GM23338 (cell line): ENCODE measurements around the gene SNAPC1.

Experiments used
- CTCF ChIP-seq, 2 experiments: fragments of 200-600 bp in 1 of 2; sonication (generic) in 1 of 2; conservative IDR thresholded peaks; 2 replicates each; pipeline versions ENCODE4 v1.5.1 to v1.6.1; 2016 to 2017; ENCODE audit warnings: antibody characterized with exemption in 2 of 2, low read depth in 2 of 2, mild to moderate bottlenecking in 2 of 2, moderate library complexity in 1 of 2
- EZH2 ChIP-seq: fragments of 200-600 bp; sonication (generic); IDR thresholded peaks from one replicate; pipeline ENCODE4 v1.8.0; 2017; ENCODE audit warnings: antibody characterized with exemption, mild to moderate bottlenecking, low read depth; ENCODE audit not compliant: unreplicated experiment
- NANOG ChIP-seq: IDR thresholded peaks from 2 replicates; pipeline ENCODE4 v1.6.1; 2016; ENCODE audit warnings: antibody characterized with exemption, borderline replicate concordance
- POLR2AphosphoS5 ChIP-seq: IDR thresholded peaks from 2 replicates; pipeline ENCODE4 v1.6.1; 2016; ENCODE audit warnings: antibody characterized with exemption, low read depth

- no peak for TF ChIP-seq POLR2AphosphoS5
- TF ChIP-seq CTCF (conservative IDR thresholded peaks at IDR 0.05; ENCODE audit: low read depth in 2 of 2), result no peak
- no peak for TF ChIP-seq NANOG
- TF ChIP-seq EZH2, result no peak
These were observed 70.6 kb downstream of the SNAPC1 start for GRCh38 chr14:61832783-61833182.
